Measurements from ENCODE around the gene DPYSL4.

DNA sequence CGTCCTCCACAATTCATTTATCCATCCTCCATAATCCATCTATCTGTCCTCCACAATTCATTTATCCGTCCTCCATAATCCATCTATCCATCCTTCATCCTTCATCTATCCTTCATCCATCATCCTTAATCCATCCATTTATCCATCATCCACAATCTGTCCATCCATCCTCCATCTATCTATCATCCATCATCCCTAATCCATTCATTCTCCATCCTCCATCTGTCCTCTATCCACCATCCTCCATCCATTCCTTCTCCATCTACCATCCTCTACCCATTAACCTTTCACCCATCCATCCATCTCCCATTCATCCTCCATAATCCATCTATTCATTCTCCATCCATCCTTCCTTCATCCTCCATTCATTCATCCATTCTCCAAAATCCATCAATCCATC is 36.0 kb upstream of the DPYSL4 start:
- no peak for TF ChIP-seq EZH2 (IDR thresholded peaks at IDR 0.05; ENCODE audit: insufficient read depth, poor library complexity, severe bottlenecking)
- no peak for TF ChIP-seq EZH2phosphoT487 (IDR thresholded peaks at IDR 0.05; ENCODE audit: insufficient read depth, low read depth)

All from GM23248 (cell line).